ENCODE results near the gene TRAF6. TPM values are rescaled to one million over a fixed set of nuclear protein-coding genes. Genes with fewer than 3 reads are reported as not detected.
"Not testable (repeated sequence)": the region's sequence is repeated elsewhere in the genome, so short reads cannot be mapped to it uniquely, and the experiment has no call there.

The TRAF6 gene
- total and polyA plus RNA-seq, 7 donors, result 3.6 to 15.5 (median 10.3) TPM

GRCh38 chr11:36490026-36490806, 19.9 kb downstream of the TRAF6 start:
- no peak for TF ChIP-seq POLR2A (IDR thresholded peaks at IDR 0.05)
- no peak for TF ChIP-seq CTCF (IDR thresholded peaks at IDR 0.05)
- no peak for TF ChIP-seq EP300 (IDR thresholded peaks at IDR 0.05)
- TF ChIP-seq POLR2AphosphoS5 (IDR thresholded peaks at IDR 0.05), result no peak
- Histone ChIP-seq H3K4me3 (no peak overlapping the region), H3K27me3 (no peaks in the 10 kb centered on the region), H3K27ac (no peak overlapping the region), H3K36me3 (peaks cover 5 to 93% (median 25%) of the 10 kb centered on the region in 4 donors), H3K4me1 (no peaks in the 10 kb centered on the region), H3K9me3 (no peaks in the 10 kb centered on the region)
- 93 to 95% methylated on average over 16 of the region's 16 CpGs for WGBS, 2 donors
- no peak for DNase-seq
- intact Hi-C loops (cut with DNase I), result loop anchor here (5.0 kb wide), 2 partner anchors 198 to 873 kb away; partner anchors contain the start of gene FJX1

DNA sequence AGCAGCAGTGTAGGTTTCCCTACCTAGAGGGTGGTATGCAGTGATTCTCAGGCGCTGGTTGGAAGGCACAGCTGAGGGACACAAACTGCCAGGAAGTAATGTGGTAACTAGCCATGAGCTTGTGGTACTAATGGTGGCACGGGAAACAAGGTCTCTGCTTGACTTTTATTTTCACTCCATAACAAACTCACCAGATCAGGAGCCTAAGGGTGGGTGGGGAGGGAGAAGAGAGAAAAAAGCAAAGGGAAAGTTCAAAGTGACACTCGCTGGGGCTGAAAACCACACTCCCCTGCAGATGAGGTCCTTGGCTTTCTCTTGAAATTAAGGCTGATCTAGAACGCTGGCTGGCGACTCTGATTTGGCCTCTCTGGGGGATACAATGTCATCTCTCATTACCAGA, 22.0 kb downstream of the TRAF6 start:
- no peaks in the 10 kb centered on the region for H3K27me3 ChIP-seq
- no peak for TF ChIP-seq POLR2AphosphoS5 (IDR thresholded peaks at IDR 0.05)
- TF ChIP-seq EP300 (IDR thresholded peaks at IDR 0.05), result no peak
- TF ChIP-seq CTCF (IDR thresholded peaks at IDR 0.05), result no peak
- TF ChIP-seq POLR2A (IDR thresholded peaks at IDR 0.05), result no peak
- peaks cover 5 to 90% (median 18%) of the 10 kb centered on the region in 4 donors for H3K36me3 ChIP-seq
- no peaks in the 10 kb centered on the region for H3K4me1 ChIP-seq
- intact Hi-C loops (cut with DNase I), result no loop called here
- DNase-seq, result no peak
- peak overlapping the region in 1 of 4 donors; percentile 9 for H3K27ac ChIP-seq
- H3K4me3 ChIP-seq, result no peak overlapping the region
- 49 to 81% methylated on average over 5 of the region's 5 CpGs for WGBS, 2 donors
- no peaks in the 10 kb centered on the region for H3K9me3 ChIP-seq

GRCh38 chr11:36487619-36488018, 22.5 kb downstream of the TRAF6 start:
- Histone ChIP-seq H3K27ac (no peak overlapping the region), H3K27me3 (no peaks in the 10 kb centered on the region), H3K4me3 (no peak overlapping the region), H3K4me1 (no peaks in the 10 kb centered on the region), H3K36me3 (peaks cover 5 to 89% (median 18%) of the 10 kb centered on the region in 4 donors), H3K9me3 (no peaks in the 10 kb centered on the region)
- 71 to 92% methylated on average over 4 of the region's 4 CpGs for WGBS, 2 donors
- intact Hi-C loops (cut with DNase I), result no loop called here
- no peak for DNase-seq
- TF ChIP-seq EP300 (IDR thresholded peaks at IDR 0.05), result no peak
- TF ChIP-seq POLR2A (IDR thresholded peaks at IDR 0.05), result no peak
- no peak for TF ChIP-seq POLR2AphosphoS5 (IDR thresholded peaks at IDR 0.05)
- no peak for TF ChIP-seq CTCF (IDR thresholded peaks at IDR 0.05)

DNA sequence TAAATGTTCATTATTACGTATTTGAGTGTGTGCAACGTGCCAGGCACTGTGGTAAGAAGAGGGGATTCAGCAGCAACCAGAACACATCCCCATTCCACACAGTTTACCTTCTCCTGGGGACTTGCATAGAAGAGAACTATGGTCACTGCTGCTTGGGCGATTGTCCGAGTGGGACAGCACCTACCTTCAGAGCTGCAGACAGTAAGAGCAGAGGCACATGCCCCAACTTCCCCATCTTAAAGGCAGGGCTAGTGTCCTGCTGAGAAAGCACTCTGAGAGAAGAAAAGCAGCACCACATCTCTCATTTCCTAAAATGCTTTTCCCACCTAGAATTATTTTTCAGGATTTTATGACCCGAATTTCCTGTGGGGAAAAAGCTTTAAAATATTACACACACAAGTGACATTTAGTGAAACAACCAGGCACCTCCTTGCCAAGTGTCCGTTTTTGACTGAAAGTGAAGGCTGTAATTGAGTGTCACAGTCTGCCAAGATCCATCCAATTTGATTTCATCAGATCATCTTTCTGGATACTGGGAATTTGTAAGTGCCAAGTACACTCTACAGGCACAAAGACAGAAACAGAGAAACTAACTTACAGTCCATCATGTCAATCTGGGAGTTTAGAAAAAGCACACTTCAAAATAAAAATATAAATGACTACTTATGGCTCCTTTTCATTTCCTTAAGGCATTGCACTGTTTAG, 24.6 kb downstream of the TRAF6 start:
- 80 to 88% methylated on average over 6 of the region's 6 CpGs for WGBS, 2 donors
- Histone ChIP-seq H3K4me3 (no peak overlapping the region), H3K27me3 (no peaks in the 10 kb centered on the region), H3K9me3 (no peaks in the 10 kb centered on the region), H3K36me3 (peaks cover 5 to 70% (median 16%) of the 10 kb centered on the region in 4 donors), H3K27ac (no peak overlapping the region), H3K4me1 (no peaks in the 10 kb centered on the region)
- intact Hi-C loops (cut with DNase I), result no loop called here
- DNase-seq, result no peak
- TF ChIP-seq POLR2A (IDR thresholded peaks at IDR 0.05) (no peak), POLR2AphosphoS5 (IDR thresholded peaks at IDR 0.05) (no peak), CTCF (IDR thresholded peaks at IDR 0.05) (no peak), EP300 (IDR thresholded peaks at IDR 0.05) (no peak)

DNA sequence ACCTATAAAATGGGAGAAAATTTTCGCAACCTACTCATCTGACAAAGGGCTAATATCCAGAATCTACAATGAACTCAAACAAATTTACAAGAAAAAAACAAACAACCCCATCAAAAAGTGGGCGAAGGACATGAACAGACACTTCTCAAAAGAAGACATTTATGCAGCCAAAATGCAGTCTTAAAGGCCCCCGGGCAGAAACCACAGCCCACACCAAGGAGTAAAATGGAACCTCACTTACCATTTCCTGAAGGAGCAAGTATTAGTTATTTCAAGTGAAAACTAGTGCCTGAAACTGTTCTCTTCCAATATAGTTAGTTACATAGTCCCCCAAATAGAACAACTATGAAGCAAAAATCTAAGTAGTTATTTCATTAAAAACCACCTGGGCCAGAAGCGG, 27.0 kb downstream of the TRAF6 start:
- DNase-seq; H3K27me3 ChIP-seq; H3K4me1 ChIP-seq; H3K4me3 ChIP-seq; H3K9me3 ChIP-seq; intact Hi-C loops (cut with DNase I); H3K27ac ChIP-seq: not testable (repeated sequence)
- H3K36me3 ChIP-seq, result peaks cover 0 to 46% (median 4%) of the 10 kb centered on the region in 4 donors
- WGBS, 2 donors, result 78 to 92% methylated on average over 3 of the region's 4 CpGs

Measured in sigmoid colon (tissue), 7 donors.